GM18520 (cell line): ENCODE measurements around the gene CFTR.
"Not testable (repeated sequence)": the region's sequence is repeated elsewhere in the genome, so short reads cannot be mapped to it uniquely, and the experiment has no call there.

Source experiments
- ATAC-seq: cut with Tn5 transposase; IDR thresholded peaks from one replicate; pipeline ENCODE4 v1.9.1; 2021; ENCODE audit not compliant: unreplicated experiment

Gene CFTR

DNA sequence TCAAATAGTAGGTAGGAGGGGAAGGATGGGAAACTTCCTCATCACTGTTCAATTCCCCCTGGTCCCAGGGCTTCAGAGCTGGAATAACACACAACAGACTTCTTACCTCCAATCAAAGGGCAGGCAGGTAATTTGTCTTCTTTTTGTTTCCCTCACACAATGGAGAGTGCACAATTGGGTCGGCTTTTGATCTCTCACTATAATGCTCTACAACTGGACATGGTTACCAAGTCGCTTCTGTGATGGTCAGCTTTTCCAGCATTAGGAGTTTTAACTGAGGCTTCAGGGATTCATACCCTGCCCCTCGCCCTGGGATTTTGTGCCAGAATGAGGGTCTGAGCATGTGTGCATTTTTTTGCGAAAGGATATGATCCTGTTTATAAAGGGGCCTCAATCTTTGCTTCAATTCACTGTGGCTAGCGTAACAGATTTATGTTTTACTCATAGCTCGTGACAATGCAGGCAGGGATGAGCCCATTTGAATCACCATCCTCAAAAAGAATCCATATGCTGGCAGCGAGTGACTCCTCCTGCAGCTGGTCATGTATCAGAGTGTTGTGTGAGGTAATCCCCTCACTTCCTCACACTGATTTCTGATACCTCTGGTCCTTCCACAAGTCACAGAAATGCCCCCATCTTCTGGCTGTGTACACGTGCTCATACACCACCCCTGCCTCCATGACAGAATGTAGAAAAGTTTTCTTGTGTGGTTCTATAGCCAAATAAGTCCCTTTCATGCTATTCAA lies 203.8 kb downstream of the CFTR start:
- no peak for ATAC-seq

DNA sequence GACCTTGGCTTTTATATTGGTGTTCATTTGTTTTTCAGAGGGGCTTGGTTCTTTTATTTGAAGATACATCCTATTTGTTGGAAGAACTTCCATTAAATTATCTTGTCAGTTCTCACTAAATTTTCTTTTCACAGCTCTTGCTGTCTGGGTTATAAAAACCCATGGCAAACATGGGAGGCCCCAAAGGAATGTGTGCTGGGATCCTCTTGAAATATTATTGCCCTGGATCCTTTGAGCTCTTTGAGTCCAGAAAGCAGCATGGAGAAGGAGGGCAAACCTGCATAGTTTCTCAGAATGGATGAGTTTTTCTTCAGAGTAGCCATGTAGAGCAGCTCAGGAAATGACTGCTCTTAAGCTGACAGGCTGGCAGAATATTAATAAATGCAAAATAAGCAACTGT lies 206.0 kb downstream of the CFTR start:
- no peak for ATAC-seq

DNA sequence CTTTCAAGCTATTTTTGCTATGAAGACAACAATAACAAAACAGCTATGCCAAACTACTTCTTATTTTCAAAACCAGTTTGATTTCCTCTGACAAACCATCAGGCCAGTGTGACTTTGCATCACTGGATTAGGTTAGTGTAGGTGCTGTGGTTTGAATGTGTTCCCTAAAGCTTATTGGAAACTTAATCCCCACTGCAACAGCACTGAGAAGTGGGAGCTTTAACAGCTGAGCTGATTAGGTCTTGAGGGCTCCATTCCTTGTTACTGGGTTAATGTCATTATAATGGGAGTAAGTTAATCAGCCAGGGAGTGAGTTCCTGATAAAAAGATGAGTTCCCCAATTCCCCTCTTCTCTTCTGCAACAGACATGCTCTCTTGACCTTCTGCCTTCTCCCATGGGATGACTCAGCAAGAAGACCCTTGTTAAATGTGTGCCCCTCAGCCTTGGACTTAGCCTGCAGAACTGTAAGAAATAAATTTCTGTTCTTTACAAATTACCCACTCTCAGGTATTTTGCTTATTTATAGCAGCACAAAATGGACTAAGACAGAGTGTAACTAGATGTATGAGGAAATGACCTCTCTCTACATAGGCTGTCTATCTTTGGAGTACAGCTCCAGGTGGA lies 206.6 kb downstream of the CFTR start:
- ATAC-seq: no peak

DNA sequence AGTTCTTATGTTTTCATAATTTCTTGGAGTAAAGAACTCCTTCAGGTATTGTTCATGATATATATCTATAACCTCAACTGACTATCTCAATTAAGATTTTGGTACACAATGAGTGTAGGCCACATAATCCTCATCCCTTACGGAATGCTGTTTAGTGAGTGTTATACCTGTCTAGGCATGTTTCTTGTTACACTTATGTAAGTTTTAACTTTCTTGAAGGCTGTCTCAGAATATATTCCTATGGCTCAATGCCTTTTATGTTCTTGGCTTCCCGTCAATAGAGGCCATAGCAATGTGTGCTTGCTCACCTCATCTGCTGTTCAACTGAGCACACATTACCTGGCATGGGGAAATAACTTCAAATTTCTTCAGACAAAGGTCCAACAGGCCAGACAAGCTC lies 208.3 kb downstream of the CFTR start:
- ATAC-seq: no peak

DNA sequence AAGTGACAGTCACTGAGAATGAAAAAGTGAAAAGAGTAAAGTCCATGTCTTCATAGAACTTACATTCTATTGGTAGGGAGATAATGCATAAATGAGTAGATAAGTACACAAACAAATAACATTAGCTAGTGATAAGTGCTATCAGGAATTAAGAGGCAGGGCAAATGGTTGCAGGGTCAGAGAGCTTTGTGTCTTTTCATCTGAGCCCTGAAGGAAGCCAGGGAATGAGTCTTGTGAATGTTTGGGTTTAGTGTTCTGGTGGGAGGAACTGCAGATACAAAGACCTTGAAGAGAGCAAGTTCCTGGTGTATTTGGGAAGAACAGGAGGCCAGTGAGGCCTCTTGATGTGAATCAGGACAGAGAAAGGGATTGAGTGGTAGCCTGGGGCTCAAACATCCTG lies 209.6 kb downstream of the CFTR start:
- no peak for ATAC-seq

DNA sequence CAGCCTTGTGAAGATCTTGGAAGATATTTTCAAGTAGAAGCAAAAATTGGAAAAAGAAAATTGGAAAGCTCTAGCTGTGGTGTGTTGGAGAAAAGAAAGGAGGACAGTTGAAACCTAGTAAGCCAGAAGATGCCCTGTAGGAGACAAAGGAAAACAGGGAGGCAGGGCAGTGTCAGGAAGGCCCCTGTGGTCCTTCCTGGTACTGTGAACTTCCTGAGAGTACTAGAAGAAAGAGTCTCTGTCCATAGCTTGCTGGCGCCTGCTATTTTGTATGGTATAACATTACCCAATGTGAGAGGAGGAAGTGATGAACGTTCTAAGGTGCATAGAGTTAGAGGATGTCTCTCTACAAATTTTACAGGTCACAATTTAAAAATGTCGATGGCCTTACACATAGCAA lies 210.3 kb downstream of the CFTR start:
- no peak for ATAC-seq

DNA sequence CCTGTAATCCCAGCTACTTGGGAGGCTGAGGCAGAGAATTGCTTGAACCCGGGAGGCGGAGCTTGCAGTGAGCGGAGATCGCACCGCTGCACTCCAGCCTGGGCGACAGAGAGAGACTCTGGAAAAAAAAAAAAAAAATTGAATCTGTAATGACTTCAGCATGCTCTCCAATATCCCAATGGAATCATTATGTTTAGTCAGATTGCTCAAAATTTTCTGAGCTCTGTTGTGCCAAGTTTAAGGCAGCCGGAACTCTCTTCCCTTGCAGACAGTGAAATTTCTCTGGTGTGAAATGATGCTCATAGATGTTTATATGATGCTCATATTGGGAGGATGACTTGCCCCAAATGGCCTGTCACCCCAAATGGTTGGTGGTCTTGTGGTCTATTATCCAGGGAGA lies 212.5 kb downstream of the CFTR start:
- no peak for ATAC-seq

DNA sequence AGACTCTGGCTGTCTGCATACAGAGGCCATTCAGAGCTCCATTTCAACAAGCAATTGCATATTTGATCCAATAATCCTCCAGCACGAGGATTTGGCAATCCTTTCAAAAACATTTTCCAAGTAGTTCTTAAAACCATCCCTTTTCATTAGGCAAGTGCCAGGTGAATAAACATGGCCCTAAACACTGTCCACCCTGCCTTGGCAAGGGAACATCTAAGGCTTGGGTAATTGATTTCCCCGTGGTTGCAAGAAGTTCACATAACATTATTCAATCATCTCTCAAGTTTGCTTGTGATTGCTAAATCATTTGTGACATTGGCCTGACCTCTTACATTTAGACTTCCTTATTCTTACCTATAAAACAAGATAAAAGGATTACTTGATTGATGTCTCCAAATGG lies 218.2 kb downstream of the CFTR start:
- no peak for ATAC-seq

DNA sequence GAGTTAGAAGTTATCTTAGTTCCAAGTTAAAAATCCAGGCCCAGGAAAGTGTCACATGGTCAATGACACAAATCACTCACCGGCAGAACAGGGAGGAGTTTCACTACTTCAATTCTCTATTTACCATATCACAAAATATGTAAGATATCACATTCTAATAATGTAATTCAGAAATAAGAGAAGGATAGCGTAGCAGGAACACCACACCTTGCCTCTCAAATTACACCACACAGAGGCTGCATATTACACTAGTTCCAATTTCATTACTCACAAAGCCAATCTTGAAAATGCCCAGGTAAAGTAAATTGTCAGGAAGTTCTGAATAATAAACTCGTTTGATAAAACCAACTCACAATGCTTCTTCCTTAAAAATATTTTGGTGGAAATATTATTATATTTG lies 224.2 kb downstream of the CFTR start:
- no peak for ATAC-seq

DNA sequence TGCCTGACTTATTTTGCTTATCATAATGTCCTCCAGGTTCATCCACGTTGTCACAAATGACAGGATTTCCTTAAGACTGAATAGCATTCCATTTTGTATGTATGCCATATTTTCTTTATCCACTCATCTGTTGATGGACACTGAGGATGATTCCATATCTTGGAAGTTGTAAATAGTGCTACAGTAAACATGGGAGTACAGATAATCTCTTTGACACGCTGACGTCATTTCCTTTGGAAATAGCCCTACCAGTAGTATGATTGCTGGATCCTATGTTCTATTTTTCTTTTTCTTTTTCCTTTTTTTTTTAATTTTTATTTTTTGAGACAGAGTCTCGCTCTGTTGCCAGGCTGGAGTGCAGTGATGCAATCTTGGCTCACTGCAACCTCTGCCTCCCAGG lies 225.8 kb downstream of the CFTR start:
- ATAC-seq: no peak

DNA sequence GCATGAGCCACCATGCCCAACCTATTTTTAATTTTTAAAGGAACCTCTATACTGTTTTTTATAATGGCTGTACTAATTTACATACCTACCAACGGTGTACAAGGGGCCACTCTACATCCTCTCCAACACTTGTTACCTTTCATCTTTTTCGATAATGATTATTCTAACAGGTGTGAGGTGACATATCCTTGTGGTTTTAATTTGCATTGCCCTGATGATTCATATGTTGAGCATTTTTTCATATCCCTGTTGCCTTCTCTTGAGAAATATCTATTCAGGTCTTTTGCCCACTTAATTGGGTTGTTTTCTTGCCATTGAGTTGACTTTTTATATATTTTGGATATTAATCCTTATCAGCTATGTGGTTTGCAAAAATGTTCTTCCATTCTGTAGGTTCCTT lies 226.4 kb downstream of the CFTR start:
- no peak for ATAC-seq

DNA sequence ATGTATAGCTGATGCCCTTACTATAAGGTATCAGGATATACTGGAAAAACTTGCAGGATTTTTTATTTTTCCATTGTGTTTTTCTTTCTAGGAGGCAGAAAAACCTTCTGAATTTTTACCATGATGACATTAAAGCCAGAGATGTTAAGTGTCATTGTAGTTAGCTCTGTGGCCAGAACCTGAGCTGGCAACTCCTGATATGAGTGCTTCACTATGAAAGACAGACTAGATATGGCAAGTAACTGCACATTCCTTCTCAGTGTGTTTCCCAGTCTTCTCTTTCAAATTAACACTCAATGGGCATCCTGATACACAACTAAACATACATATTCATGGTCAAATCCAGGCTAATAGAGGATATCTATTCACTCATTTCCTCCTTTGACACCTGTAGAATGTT lies 227.3 kb downstream of the CFTR start:
- no peak for ATAC-seq

DNA sequence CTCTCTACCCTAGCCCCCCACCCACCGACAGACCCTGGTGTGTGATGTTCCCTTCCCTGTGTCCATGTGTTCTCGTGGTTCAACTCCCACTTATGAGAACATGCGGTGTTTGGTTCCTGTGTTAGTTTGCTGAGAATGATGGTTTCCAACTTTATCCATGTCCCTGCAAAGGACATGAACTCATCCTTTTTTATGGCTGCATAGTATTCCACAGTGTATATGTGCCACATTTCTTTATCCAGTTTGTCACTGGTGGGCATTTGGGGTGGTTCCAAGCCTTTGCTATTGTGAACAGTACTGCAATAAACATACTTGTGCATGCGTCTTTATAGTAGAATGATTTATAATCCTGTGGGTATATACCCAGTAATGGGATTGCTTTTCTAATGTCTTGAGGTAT lies 228.3 kb downstream of the CFTR start:
- ATAC-seq: not testable (repeated sequence)

DNA sequence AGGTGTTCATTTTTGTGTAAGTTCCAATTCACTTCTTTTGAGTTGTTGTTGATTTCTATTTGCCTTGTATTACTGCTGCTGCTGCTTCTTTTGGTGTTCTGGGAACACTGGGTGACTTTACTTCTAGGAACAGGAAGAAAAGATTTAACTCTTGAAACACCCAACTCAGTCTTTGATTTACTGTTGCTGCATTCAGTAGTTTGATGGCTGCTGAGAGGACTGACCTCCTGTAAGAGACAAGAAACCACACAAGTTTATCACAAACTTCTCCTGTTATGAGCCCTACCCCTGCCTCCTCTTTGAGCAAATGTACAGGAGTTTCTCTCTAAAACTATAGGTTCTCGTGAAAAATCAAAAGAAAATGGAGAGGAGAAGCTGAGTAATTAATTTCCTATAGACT lies 231.7 kb downstream of the CFTR start:
- ATAC-seq: no peak

DNA sequence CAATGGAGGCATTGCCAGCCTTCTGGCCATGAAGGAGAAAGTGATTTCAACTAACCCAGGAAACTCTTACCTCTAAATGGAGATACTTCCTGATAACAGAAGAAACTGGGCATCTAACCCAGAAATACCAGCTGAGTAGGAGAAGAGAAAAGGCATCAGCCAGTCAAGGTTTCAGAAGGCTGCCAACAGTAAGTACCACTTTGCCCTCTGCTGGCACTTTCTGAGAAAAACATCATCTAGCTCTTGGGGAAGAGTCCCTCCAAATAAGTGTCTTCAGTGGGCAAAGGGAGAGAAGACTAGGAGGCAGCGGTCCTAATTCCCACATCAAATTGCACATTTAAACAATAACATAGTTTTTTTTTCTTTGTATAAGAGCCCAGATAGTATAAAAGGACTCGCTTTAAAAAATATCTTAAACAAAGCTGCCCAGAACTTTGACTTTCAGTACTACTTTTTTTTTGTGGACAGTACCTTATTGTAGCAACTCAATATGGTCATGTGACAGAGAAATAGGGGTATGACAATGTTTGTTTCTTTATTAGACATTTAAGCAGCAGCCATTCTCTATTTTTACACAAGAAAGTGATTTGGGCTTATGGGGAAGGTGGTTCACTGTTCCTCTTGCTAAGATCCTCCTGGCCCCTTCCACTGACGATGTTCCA lies 236.1 kb downstream of the CFTR start:
- peak; percentile 76 for ATAC-seq

DNA sequence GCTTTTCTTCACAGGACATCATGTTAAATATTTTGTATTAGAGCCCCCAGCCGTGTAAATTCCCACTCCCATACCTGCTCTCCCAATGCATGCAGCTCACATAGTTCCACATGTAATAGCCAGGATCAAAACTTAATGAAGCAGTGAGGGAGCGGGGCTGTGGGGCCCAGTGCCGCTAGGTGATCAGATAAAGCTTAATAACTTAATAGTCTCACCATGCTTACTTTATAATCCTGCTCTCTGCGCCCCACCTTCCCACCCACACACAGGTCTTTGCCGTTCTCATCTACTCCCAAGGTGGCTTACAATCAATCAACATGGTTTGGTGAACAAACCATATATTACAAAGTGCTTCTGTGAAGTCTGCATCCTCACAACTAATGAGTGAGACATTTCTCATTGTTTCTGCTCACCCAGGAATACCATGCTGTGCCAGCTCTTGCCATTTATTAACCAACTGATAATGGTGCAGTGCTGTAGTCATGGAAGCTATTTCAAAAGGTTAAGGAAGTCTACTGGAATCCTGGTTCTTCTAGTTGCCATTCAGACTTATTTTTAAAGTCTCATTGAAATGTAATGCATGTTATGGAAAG lies 237.0 kb downstream of the CFTR start:
- ATAC-seq: no peak

DNA sequence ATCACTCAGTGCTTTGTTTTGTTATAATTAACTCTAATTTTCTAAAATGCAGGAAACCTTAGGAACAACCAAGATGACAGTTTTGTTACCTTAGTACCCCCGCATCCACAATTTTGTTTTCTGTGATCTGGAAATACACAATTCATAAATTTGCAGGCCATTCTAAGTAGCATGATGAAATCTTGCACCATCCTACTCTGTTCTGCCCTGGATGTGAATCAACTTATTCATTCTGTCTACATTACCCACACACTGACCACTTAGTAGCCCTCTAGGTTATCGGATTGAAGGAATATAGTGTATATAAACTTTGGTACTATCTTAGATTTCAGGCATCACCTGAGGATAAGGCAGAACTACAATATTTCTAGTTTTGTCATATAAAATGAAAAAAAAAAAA lies 237.5 kb downstream of the CFTR start:
- ATAC-seq: no peak
